GM12878 (cell line): ENCODE data around the gene CENATAC. TPM values are rescaled to one million over a fixed set of nuclear protein-coding genes. Genes with fewer than 3 reads are reported as not detected.

Experiments
- ATAC-seq: fragments of 200-7000 bp; cut with Tn5 transposase; 3 replicates; pipeline ENCODE4 v1.9.1; 2020; ENCODE audit warnings: mild to moderate bottlenecking, moderate library complexity
- BruUV-seq: library from RNA; stranded (reverse); fragments of 400-500 nt; replicated peaks from 2 replicates; lab custom pipeline; 2021; lab: Mats Ljungman, UMichigan
- CTCF ChIA-PET: fragments of 300-600 bp; sonication (Branson Sonifier 250); formaldehyde crosslinking; extraction: SDS; loops from one replicate; lab custom pipeline; 2021; ENCODE audit warnings: inconsistent platforms; lab: Yijun Ruan, JAX
- POLR2A ChIA-PET: fragments of 350-600 bp; formaldehyde crosslinking; extraction: SDS; loops from one replicate; lab custom pipeline; 2021; ENCODE audit warnings: inconsistent platforms; lab: Charles Lee
- RAD21 ChIA-PET: fragments of 300-600 bp; sonication (Branson Sonifier 250); formaldehyde crosslinking; loops from one replicate; lab custom pipeline; 2023; ENCODE audit warnings: antibody characterized with exemption; ENCODE audit not compliant: unreplicated experiment; lab: Charles Lee
- SMC1A ChIA-PET: fragments of 300-600 bp; sonication (Branson Sonifier 250); formaldehyde crosslinking; loops from one replicate; lab custom pipeline; 2023; ENCODE audit not compliant: unreplicated experiment, uncharacterized antibody; lab: Charles Lee
- DNase-seq: peaks from one replicate; pipeline ENCODE4 v3.0.0-alpha.2; 2011; ENCODE audit warnings: low read depth, low spot score
- FAIRE-seq: peaks from 3 replicates; lab custom pipeline; 2011; peaks lifted over from hg19 to GRCh38; lab: Jason Lieb, UNC
- H2AFZ ChIP-seq: 2 replicates; pipeline ENCODE4 v1.6.0; 2011; ENCODE audit warnings: low read depth, low read length, control low read depth; ENCODE audit not compliant: control insufficient read depth
- H3K27ac ChIP-seq: 2 replicates; pipeline ENCODE4 v1.5.1; 2011; ENCODE audit warnings: control low read depth; ENCODE audit not compliant: control insufficient read depth, insufficient read depth
- H3K27me3 ChIP-seq, 2 experiments: replicated peaks in 1 of 2; 2 replicates each; pipeline versions ENCODE4 v1.6.0 to v1.6.1; 2011; ENCODE audit warnings: low read length in 1 of 2; ENCODE audit not compliant: control insufficient read depth in 2 of 2, insufficient read depth in 2 of 2
- H3K36me3 ChIP-seq, 2 experiments: 2 replicates each; pipeline ENCODE4 v1.5.1; 2011; ENCODE audit warnings: low read length in 1 of 2; ENCODE audit not compliant: control insufficient read depth in 2 of 2, insufficient read depth in 2 of 2
- H3K4me1 ChIP-seq: 2 replicates; pipeline ENCODE4 v1.6.1; 2011; ENCODE audit warnings: mild to moderate bottlenecking, low read length, moderate library complexity, mixed read lengths; ENCODE audit not compliant: control insufficient read depth, insufficient read depth
- H3K4me2 ChIP-seq: 2 replicates; pipeline ENCODE4 v1.6.0; 2011; ENCODE audit warnings: control low read depth; ENCODE audit not compliant: control insufficient read depth, insufficient read depth
- H3K4me3 ChIP-seq: fragments of 200-600 bp; sonication (generic); 2 replicates; pipeline ENCODE4 v1.5.1; 2016
- H3K79me2 ChIP-seq: 2 replicates; pipeline ENCODE4 v1.6.0; 2011; ENCODE audit warnings: low read length; ENCODE audit not compliant: control insufficient read depth, insufficient read depth
- H3K9ac ChIP-seq: 2 replicates; pipeline ENCODE4 v1.8.0; 2011; ENCODE audit warnings: low read length, control low read depth, mixed read lengths; ENCODE audit not compliant: control insufficient read depth, insufficient read depth
- H3K9me3 ChIP-seq: replicated peaks from 3 replicates; pipeline ENCODE4 v1.5.1; 2011; ENCODE audit warnings: mild to moderate bottlenecking, low read length; ENCODE audit not compliant: control insufficient read depth, insufficient read depth
- H4K20me1 ChIP-seq: 2 replicates; pipeline ENCODE4 v1.6.0; 2011; ENCODE audit not compliant: control insufficient read depth, insufficient read depth
- NFIC ChIP-seq: IDR thresholded peaks from 2 replicates; pipeline ENCODE4 v1.6.1; 2012; ENCODE audit warnings: low read depth, mild to moderate bottlenecking, inconsistent platforms, low read length, moderate library complexity
- RUNX3 ChIP-seq: IDR thresholded peaks from 2 replicates; pipeline ENCODE4 v1.6.1; 2012; ENCODE audit warnings: low read length, inconsistent platforms
- SREBF1 ChIP-seq: IDR thresholded peaks from 2 replicates; pipeline ENCODE4 v1.6.1; 2012; ENCODE audit warnings: mild to moderate bottlenecking, low read length
- WGBS: methylation state at CpG from one replicate; pipeline ENCODE4 v1.1.6; 2016; ENCODE audit warnings: low lambda C conversion rate; ENCODE audit not compliant: insufficient replicate concordance, insufficient coverage; ENCODE audit errors: missing lambda C conversion rate; 5-methylcytosine and 5-hydroxymethylcytosine counted together
- in situ Hi-C: fragments of 300-500 bp; cut with MboI; formaldehyde crosslinking; loops from 9 replicates; pipeline ENCODE4 v1.14.3; 2018; ENCODE audit warnings: mixed read lengths
- intact Hi-C: fragments of 100-400 bp; cut with micrococcal nuclease; formaldehyde crosslinking; loops from one replicate; pipeline ENCODE4 v1.14.2; 2022; ENCODE audit not compliant: unreplicated experiment
- polyA plus RNA-seq, 11 experiments: library from polyadenylated mRNA; depleted of rRNA in 4 of 11; unstranded in 6 of 11; stranded (reverse) in 5 of 11; fragments of >200 nt; fragmentation: Nextera tagmentation in 4 of 11; fragmentation: Illumina TruSeq in 1 of 11; extraction: Ambion mirVana in 4 of 11; extraction: Trizol in 1 of 11; gene quantifications; 1 replicate in 1 of 11; 2 replicates in 10 of 11; pipeline versions ENCODE4 v1.2.1 to v1.2.3, GENCODE V29; 2011 to 2016; ENCODE audit warnings: inconsistent platforms in 2 of 11, missing spikeins in 2 of 11, low read depth in 1 of 11
- total RNA-seq, 4 experiments: library from RNA; depleted of rRNA in 3 of 4; stranded (reverse); fragments of >200 nt in 3 of 4; fragmentation: Illumina TruSeq in 1 of 4; extraction: Trizol in 1 of 4; gene quantifications; 2 replicates each; pipeline versions ENCODE4 v1.2.1 to v1.2.3, GENCODE V29; 2013 to 2021
- TF ChIP-seq, protein P1 (sequence below): IDR thresholded peaks from 2 replicates; pipeline ENCODE4 v1.6.1; 2012; ENCODE audit warnings: low read depth, low read length, improper control_type of control experiment
- TF ChIP-seq, protein P2 (sequence below): fragments of 450-650 bp; IDR thresholded peaks from 2 replicates; pipeline ENCODE4 v1.6.1; 2018; ENCODE audit warnings: mild to moderate bottlenecking, low read depth, moderate library complexity; ENCODE audit not compliant: partially characterized antibody

Gene CENATAC
- total and polyA plus RNA-seq, 10 of the 15 experiments (the other 5 are each of a cell fraction or from before 2014, with no cell fraction given), result 4.8 to 37.1 (median 24.1) TPM

GRCh38 chr11:118979434-118979833 is 18.5 kb upstream of the CENATAC start:
- TF ChIP-seq NFIC (no peak), SREBF1 (no peak), RUNX3 (no peak)
- TF ChIP-seq, protein P1, sequence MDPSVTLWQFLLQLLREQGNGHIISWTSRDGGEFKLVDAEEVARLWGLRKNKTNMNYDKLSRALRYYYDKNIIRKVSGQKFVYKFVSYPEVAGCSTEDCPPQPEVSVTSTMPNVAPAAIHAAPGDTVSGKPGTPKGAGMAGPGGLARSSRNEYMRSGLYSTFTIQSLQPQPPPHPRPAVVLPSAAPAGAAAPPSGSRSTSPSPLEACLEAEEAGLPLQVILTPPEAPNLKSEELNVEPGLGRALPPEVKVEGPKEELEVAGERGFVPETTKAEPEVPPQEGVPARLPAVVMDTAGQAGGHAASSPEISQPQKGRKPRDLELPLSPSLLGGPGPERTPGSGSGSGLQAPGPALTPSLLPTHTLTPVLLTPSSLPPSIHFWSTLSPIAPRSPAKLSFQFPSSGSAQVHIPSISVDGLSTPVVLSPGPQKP, result no peak
- TF ChIP-seq, protein P2, sequence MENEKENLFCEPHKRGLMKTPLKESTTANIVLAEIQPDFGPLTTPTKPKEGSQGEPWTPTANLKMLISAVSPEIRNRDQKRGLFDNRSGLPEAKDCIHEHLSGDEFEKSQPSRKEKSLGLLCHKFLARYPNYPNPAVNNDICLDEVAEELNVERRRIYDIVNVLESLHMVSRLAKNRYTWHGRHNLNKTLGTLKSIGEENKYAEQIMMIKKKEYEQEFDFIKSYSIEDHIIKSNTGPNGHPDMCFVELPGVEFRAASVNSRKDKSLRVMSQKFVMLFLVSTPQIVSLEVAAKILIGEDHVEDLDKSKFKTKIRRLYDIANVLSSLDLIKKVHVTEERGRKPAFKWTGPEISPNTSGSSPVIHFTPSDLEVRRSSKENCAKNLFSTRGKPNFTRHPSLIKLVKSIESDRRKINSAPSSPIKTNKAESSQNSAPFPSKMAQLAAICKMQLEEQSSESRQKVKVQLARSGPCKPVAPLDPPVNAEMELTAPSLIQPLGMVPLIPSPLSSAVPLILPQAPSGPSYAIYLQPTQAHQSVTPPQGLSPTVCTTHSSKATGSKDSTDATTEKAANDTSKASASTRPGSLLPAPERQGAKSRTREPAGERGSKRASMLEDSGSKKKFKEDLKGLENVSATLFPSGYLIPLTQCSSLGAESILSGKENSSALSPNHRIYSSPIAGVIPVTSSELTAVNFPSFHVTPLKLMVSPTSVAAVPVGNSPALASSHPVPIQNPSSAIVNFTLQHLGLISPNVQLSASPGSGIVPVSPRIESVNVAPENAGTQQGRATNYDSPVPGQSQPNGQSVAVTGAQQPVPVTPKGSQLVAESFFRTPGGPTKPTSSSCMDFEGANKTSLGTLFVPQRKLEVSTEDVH, result no peak
- H3K36me3 ChIP-seq, result no peaks in the 10 kb centered on the region
- SMC1A ChIA-PET, result no interaction called here
- in situ Hi-C loops (no loop called here), intact Hi-C loops (no loop called here)
- no peak overlapping the region for H3K9ac ChIP-seq
- peak; percentile 38; the same call in 2 of the 3 replicates for ATAC-seq
- no peak for DNase-seq
- H3K9me3 ChIP-seq, result no peaks in the 10 kb centered on the region
- H3K27ac ChIP-seq, result no peak overlapping the region
- no TSS peak for BruUV-seq
- H3K27me3 ChIP-seq, result no peaks in the 10 kb centered on the region
- H3K4me2 ChIP-seq, result no peak overlapping the region
- CTCF ChIA-PET, result no interaction called here
- no peaks in the 10 kb centered on the region; the same call in 1 of the 2 replicates for H4K20me1 ChIP-seq
- POLR2A ChIA-PET, result no interaction called here
- 29% methylated on average over 9 of the region's 9 CpGs for WGBS
- RAD21 ChIA-PET, result no interaction called here
- no peaks in the 10 kb centered on the region for H3K79me2 ChIP-seq
- no peak for FAIRE-seq
- no peaks in the 10 kb centered on the region for H3K4me1 ChIP-seq
- no peak overlapping the region for H2AFZ ChIP-seq
- H3K4me3 ChIP-seq, result no peak overlapping the region
